Measurements from ENCODE around the gene ERMN.

GRCh38 chr2:157269922-157270321 lies 55.7 kb downstream of the ERMN start:
- no peak for TF ChIP-seq CTCF (IDR thresholded peaks at IDR 0.05)
- TF ChIP-seq POLR2AphosphoS5 (IDR thresholded peaks at IDR 0.05): no peak
